Heart right ventricle (tissue), 16 donors: ENCODE results near the gene DDIT3. TPM values are rescaled to one million over a fixed set of nuclear protein-coding genes. Genes with fewer than 3 reads are reported as not detected.
"Not testable (repeated sequence)": the region's sequence is repeated elsewhere in the genome, so short reads cannot be mapped to it uniquely, and the experiment has no call there.

ENCODE experiments used
- ATAC-seq, 8 donors: fragments of 200-7000 bp; cut with Tn5 transposase; one replicate each; pipeline ENCODE4 v1.9.1; 2020; ENCODE audit warnings: mild to moderate bottlenecking in 8 of 8, moderate library complexity in 8 of 8, moderate number of reproducible peaks in 1 of 8
- DNase-seq, 2 donors: peaks; one replicate each; pipeline ENCODE4 v3.0.0-alpha.2; 2020
- H3K27ac ChIP-seq, 10 donors: fragments of 200-600 bp; sonication (generic) in 2 of 10; one replicate each; pipeline versions ENCODE4 v1.5.0 to v1.8.0; 2020 to 2022; ENCODE audit warnings: mild to moderate bottlenecking in 3 of 10
- H3K27me3 ChIP-seq, 7 donors: fragments of 200-600 bp; one replicate each; pipeline ENCODE4 v1.8.0; 2021 to 2022; ENCODE audit warnings: mild to moderate bottlenecking in 2 of 7
- H3K36me3 ChIP-seq, 9 donors: fragments of 200-600 bp; sonication (generic) in 1 of 9; one replicate each; pipeline versions ENCODE4 v1.5.0 to v1.8.0; 2020 to 2022; ENCODE audit warnings: mild to moderate bottlenecking in 2 of 9
- H3K4me1 ChIP-seq, 9 donors: fragments of 200-600 bp; sonication (generic) in 1 of 9; one replicate each; pipeline versions ENCODE4 v1.5.0 to v1.8.0; 2020 to 2022; ENCODE audit warnings: mild to moderate bottlenecking in 4 of 9
- H3K4me3 ChIP-seq, 10 donors: fragments of 200-600 bp; sonication (generic) in 2 of 10; one replicate each; pipeline versions ENCODE4 v1.5.0 to v1.8.0; 2020 to 2022; ENCODE audit warnings: mild to moderate bottlenecking in 7 of 10, moderate library complexity in 2 of 10
- H3K9me3 ChIP-seq, 11 donors: fragments of 200-600 bp in 10 of 11; sonication (generic) in 2 of 11; one replicate each; pipeline versions ENCODE4 v1.5.0 to v1.8.0; 2013 to 2022; ENCODE audit warnings: mild to moderate bottlenecking in 2 of 11, control low read depth in 1 of 11, moderate library complexity in 1 of 11
- CTCF ChIP-seq, 9 donors: fragments of 200-600 bp; sonication (generic) in 2 of 9; IDR thresholded peaks; one replicate each; pipeline versions ENCODE4 v1.5.0 to v1.8.0; 2021 to 2022; ENCODE audit warnings: antibody characterized with exemption in 9 of 9, mild to moderate bottlenecking in 5 of 9, moderate library complexity in 1 of 9
- WGBS, 2 donors: extraction: QIAGEN DNeasy Blood & Tissue Kit; methylation state at CpG; one replicate each; pipeline ENCODE4 v1.1.7; 2013; ENCODE audit warnings: inconsistent platforms in 1 of 2; 5-methylcytosine and 5-hydroxymethylcytosine counted together
- intact Hi-C, 10 donors: fragments of 100-400 bp; cut with DNase I; formaldehyde crosslinking; loops; one replicate each; pipeline versions ENCODE4 v1.11.1 to v1.14.2; 2022
- polyA plus RNA-seq, 2 donors: library from polyadenylated mRNA; stranded (reverse); fragments of 200-250 nt; gene quantifications; one replicate each; pipeline ENCODE4 v1.2.3, GENCODE V29; 2013
- total RNA-seq, 10 donors: library from RNA; stranded (reverse); fragmentation: NEBNext Ultra II Directional in 3 of 10; extraction: Animal tissue kit (Norgen Biotek cat#: 25700) in 3 of 10; gene quantifications; one replicate each; pipeline versions ENCODE4 v1.2.1 to v1.2.4, GENCODE V29; 2021 to 2023
- donor health status: Arrhythmogenic right ventricular cardiomyopathy.
- donor health status: ischemic (EF 13 %, LVEDD 7.1; RV severe dilation, severe dysfunction).
- donor health status: healthy with polysubstance abuse.
- donor health status: DM: no; HTN: yes; CAD: no.
- donor health status: DM: no; HTN: no; CAD: no.
- donor health status: ischemic (EF 25% LVEDD 6.9; RV normal size, moderate dysfunction).
- donor health status: ischemic (EF 25% LVEDD 5.7; RV mildly dilated, moderate dysfunction).
- donor health status: healthy.
- donor health status: DM: yes; HTN: yes; CAD: no.
- donor health status: Ischemic cardiomyopathy.
- donor health status: ischemic (EF 35%, LVEDD 5.7; RV mildly dilated, moderate dysfunction).
- donor health status: nonischemic (EF 11% LVEDD 7.7; RV severe dilation, severe dysfunction).
- donor health status: DM: yes; HTN: yes; CAD: no.
- donor health status: PGD.
- donor health status: ischemic (EF 29% LVEDD 5.4; RV normal size, mild dysfunction).
- donor health status: nonischemic (EF 23%, LVEDD 6.1; RV moderate dilation, normal function).

DDIT3 gene
- total and polyA plus RNA-seq, 12 donors: 11.2 to 106 (median 24.9) TPM

GRCh38 chr12:57511588-57512325, 8.6 kb downstream of the DDIT3 start:
- no peak for ATAC-seq
- no peak for TF ChIP-seq CTCF (IDR thresholded peaks at IDR 0.05)
- no peak overlapping the region for H3K4me3 ChIP-seq

GRCh38 chr12:57511161-57511560, 9.2 kb downstream of the DDIT3 start:
- DNase-seq (no peak), ATAC-seq (no peak)
- H3K36me3 ChIP-seq: peaks cover 0 to 85% (median 44%) of the 10 kb centered on the region in 9 donors
- no peak for TF ChIP-seq CTCF (IDR thresholded peaks at IDR 0.05)
- intact Hi-C loops: no loop called here
- no peaks in the 10 kb centered on the region for H3K9me3 ChIP-seq
- no peak overlapping the region for H3K4me3 ChIP-seq
- H3K4me1 ChIP-seq: peaks cover 0 to 18% (median 3%) of the 10 kb centered on the region in 9 donors
- no peaks in the 10 kb centered on the region for H3K27me3 ChIP-seq
- peak overlapping the region in 1 of 10 donors; percentile 6 for H3K27ac ChIP-seq
- 97 to 98% methylated on average over 4 of the region's 4 CpGs for WGBS, 2 donors

More at GRCh38 chr12:57511588-57512325, 8.6 kb downstream of the DDIT3 start:
- DNase-seq: no peak
- Histone ChIP-seq H3K9me3 (no peaks in the 10 kb centered on the region), H3K36me3 (peaks cover 0 to 86% (median 49%) of the 10 kb centered on the region in 9 donors), H3K27ac (peak overlapping the region in 1 of 10 donors; percentile 6), H3K27me3 (no peaks in the 10 kb centered on the region), H3K4me1 (peaks cover 0 to 23% (median 4%) of the 10 kb centered on the region in 9 donors)
- intact Hi-C loops: no loop called here
- WGBS, 2 donors: 96 to 97% methylated on average over 7 of the region's 7 CpGs

- H3K27ac ChIP-seq, H3K4me3 ChIP-seq, DNase-seq, intact Hi-C loops, H3K4me1 ChIP-seq, ATAC-seq, H3K9me3 ChIP-seq, H3K27me3 ChIP-seq: not testable (repeated sequence)
- H3K36me3 ChIP-seq: peaks cover 0 to 85% (median 46%) of the 10 kb centered on the region in 9 donors
- WGBS, 2 donors: 96 to 98% methylated on average over 13 to 21 of the region's 28 CpGs
Measured at GRCh38 chr12:57507796-57508195, 12.5 kb downstream of the DDIT3 start.

GRCh38 chr12:57506541-57506940, 13.8 kb downstream of the DDIT3 start:
- H3K4me3 ChIP-seq, DNase-seq, H3K4me1 ChIP-seq, intact Hi-C loops, ATAC-seq, H3K9me3 ChIP-seq, H3K27me3 ChIP-seq, H3K27ac ChIP-seq: not testable (repeated sequence)
- WGBS, 2 donors: 92 to 99% methylated on average over 4 of the region's 4 CpGs
- H3K36me3 ChIP-seq: peaks cover 0 to 85% (median 45%) of the 10 kb centered on the region in 9 donors

- DNase-seq, ATAC-seq, H3K9me3 ChIP-seq, H3K4me3 ChIP-seq, H3K27ac ChIP-seq, H3K4me1 ChIP-seq, intact Hi-C loops, H3K27me3 ChIP-seq: not testable (repeated sequence)
- 97 to 98% methylated on average over 21 to 22 of the region's 22 CpGs for WGBS, 2 donors
- H3K36me3 ChIP-seq: peaks cover 6 to 93% (median 72%) of the 10 kb centered on the region in 9 donors
Measured at GRCh38 chr12:57502311-57502969, 17.9 kb downstream of the DDIT3 start.
